Measurements from ENCODE around the gene FIBIN. TPM values are rescaled to one million over a fixed set of nuclear protein-coding genes. Genes with fewer than 3 reads are reported as not detected.

The FIBIN gene
- total and polyA plus RNA-seq, 2 experiments from 2014 or later, result 0.21 to 0.66 TPM

DNA sequence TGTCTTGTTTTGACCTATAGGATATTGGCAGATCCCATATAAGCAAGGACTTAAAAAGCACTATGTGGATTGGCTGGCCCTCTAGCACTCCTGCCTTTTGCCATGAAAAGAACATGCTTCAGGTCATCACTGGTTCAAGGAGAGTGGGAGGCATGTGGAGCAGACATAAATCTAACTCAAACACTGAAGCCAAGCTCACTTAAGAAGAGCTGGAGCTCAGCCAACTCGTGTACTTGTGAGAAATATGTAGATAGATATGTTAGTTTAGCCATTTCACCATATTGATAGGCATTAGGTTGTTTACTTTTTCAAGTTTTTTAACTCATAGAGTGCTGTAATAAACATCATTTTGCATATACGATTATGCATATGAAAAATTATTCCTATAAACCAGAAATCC is 26.8 kb downstream of the FIBIN start:
- DNase-seq (ENCODE audit: low spot score), result no peak

More for the DNA sequence above, 26.8 kb downstream of the FIBIN start:
- H2AFZ ChIP-seq, result no peak overlapping the region
- no peaks in the 10 kb centered on the region for H3K27me3 ChIP-seq (ENCODE audit: insufficient read depth)
- Mint-ChIP-seq H3K9me3 (no peaks in the 10 kb centered on the region), H3K27ac (no peak overlapping the region), H3K4me3 (no peak overlapping the region), H3K36me3 (ENCODE audit: low read depth) (no peaks in the 10 kb centered on the region), H3K27me3 (ENCODE audit: insufficient read depth, low read depth, poor library complexity) (peaks cover 1% of the 10 kb centered on the region), H3K4me1 (peaks cover 7% of the 10 kb centered on the region; the same call in 2 of the 3 replicates)
- no peak overlapping the region for H3K4me2 ChIP-seq
- H3K36me3 ChIP-seq (ENCODE audit: insufficient read depth), result no peaks in the 10 kb centered on the region
- no peak overlapping the region for H3K4me3 ChIP-seq
- H4K20me1 ChIP-seq (replicated peaks; ENCODE audit: insufficient read depth), result no peaks in the 10 kb centered on the region
- peaks cover 6% of the 10 kb centered on the region for H3K4me1 ChIP-seq (ENCODE audit: insufficient read depth)
- ATAC-seq, result no peak
- TF ChIP-seq CREB1 (CRISPR knock-in tag; IDR thresholded peaks at IDR 0.05; ENCODE audit: low read depth) (no peak), ZNF331 (CRISPR knock-in tag; IDR thresholded peaks at IDR 0.05; ENCODE audit: low read depth) (no peak), ZNF462 (CRISPR knock-in tag; IDR thresholded peaks at IDR 0.05) (no peak), STAT1 (IDR thresholded peaks at IDR 0.05; ENCODE audit: unreplicated experiment) (no peak), EZH2 (IDR thresholded peaks at IDR 0.05; ENCODE audit: low read depth, unreplicated experiment) (no peak), NANOG (IDR thresholded peaks at IDR 0.05; ENCODE audit: borderline replicate concordance) (no peak), JUNB (IDR thresholded peaks at IDR 0.05; ENCODE audit: unreplicated experiment) (no peak), POLR2AphosphoS5 (IDR thresholded peaks at IDR 0.05; ENCODE audit: low read depth) (no peak), ZNF114 (CRISPR knock-in tag; IDR thresholded peaks at IDR 0.05) (no peak), EZH2phosphoT487 (IDR thresholded peaks at IDR 0.05; ENCODE audit: unreplicated experiment) (no peak)
- TF ChIP-seq, protein P1, sequence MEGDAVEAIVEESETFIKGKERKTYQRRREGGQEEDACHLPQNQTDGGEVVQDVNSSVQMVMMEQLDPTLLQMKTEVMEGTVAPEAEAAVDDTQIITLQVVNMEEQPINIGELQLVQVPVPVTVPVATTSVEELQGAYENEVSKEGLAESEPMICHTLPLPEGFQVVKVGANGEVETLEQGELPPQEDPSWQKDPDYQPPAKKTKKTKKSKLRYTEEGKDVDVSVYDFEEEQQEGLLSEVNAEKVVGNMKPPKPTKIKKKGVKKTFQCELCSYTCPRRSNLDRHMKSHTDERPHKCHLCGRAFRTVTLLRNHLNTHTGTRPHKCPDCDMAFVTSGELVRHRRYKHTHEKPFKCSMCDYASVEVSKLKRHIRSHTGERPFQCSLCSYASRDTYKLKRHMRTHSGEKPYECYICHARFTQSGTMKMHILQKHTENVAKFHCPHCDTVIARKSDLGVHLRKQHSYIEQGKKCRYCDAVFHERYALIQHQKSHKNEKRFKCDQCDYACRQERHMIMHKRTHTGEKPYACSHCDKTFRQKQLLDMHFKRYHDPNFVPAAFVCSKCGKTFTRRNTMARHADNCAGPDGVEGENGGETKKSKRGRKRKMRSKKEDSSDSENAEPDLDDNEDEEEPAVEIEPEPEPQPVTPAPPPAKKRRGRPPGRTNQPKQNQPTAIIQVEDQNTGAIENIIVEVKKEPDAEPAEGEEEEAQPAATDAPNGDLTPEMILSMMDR (conservative IDR thresholded peaks at IDR 0.05; ENCODE audit: low read depth in 2 of 2), result no peak
- TF ChIP-seq, protein P2, sequence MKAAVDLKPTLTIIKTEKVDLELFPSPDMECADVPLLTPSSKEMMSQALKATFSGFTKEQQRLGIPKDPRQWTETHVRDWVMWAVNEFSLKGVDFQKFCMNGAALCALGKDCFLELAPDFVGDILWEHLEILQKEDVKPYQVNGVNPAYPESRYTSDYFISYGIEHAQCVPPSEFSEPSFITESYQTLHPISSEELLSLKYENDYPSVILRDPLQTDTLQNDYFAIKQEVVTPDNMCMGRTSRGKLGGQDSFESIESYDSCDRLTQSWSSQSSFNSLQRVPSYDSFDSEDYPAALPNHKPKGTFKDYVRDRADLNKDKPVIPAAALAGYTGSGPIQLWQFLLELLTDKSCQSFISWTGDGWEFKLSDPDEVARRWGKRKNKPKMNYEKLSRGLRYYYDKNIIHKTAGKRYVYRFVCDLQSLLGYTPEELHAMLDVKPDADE (IDR thresholded peaks at IDR 0.05), result no peak
- TF ChIP-seq, protein P3, sequence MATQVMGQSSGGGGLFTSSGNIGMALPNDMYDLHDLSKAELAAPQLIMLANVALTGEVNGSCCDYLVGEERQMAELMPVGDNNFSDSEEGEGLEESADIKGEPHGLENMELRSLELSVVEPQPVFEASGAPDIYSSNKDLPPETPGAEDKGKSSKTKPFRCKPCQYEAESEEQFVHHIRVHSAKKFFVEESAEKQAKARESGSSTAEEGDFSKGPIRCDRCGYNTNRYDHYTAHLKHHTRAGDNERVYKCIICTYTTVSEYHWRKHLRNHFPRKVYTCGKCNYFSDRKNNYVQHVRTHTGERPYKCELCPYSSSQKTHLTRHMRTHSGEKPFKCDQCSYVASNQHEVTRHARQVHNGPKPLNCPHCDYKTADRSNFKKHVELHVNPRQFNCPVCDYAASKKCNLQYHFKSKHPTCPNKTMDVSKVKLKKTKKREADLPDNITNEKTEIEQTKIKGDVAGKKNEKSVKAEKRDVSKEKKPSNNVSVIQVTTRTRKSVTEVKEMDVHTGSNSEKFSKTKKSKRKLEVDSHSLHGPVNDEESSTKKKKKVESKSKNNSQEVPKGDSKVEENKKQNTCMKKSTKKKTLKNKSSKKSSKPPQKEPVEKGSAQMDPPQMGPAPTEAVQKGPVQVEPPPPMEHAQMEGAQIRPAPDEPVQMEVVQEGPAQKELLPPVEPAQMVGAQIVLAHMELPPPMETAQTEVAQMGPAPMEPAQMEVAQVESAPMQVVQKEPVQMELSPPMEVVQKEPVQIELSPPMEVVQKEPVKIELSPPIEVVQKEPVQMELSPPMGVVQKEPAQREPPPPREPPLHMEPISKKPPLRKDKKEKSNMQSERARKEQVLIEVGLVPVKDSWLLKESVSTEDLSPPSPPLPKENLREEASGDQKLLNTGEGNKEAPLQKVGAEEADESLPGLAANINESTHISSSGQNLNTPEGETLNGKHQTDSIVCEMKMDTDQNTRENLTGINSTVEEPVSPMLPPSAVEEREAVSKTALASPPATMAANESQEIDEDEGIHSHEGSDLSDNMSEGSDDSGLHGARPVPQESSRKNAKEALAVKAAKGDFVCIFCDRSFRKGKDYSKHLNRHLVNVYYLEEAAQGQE (IDR thresholded peaks at IDR 0.05; ENCODE audit: unreplicated experiment), result no peak
- H3K79me2 ChIP-seq (replicated peaks; ENCODE audit: insufficient read depth), result no peaks in the 10 kb centered on the region
- H3F3A ChIP-seq (replicated peaks; ENCODE audit: low read depth), result no peaks in the 10 kb centered on the region
- H3K9me2 ChIP-seq (ENCODE audit: insufficient read depth), result peaks cover 15% of the 10 kb centered on the region; the same call in 1 of the 2 replicates
- no peak overlapping the region for H3K27ac ChIP-seq (ENCODE audit: low read depth)
